CD4-positive, alpha-beta memory T cell (primary cell): ENCODE measurements around the gene EVL. TPM values are rescaled to one million over a fixed set of nuclear protein-coding genes. Genes with fewer than 3 reads are reported as not detected.

ENCODE experiments used
- CTCF ChIA-PET: fragments of 350-600 bp; sonication (Branson Sonifier 250); formaldehyde crosslinking; loops from one replicate; lab custom pipeline; 2021; ENCODE audit warnings: inconsistent platforms; ENCODE audit not compliant: partially characterized antibody; lab: Charles Lee
- POLR2A ChIA-PET: fragments of 350-600 bp; sonication (Branson Sonifier 250); formaldehyde crosslinking; loops from one replicate; lab custom pipeline; 2021; ENCODE audit not compliant: partially characterized antibody; lab: Charles Lee
- DNase-seq, 5 donors: peaks; one replicate each; pipeline versions ENCODE4 v3.0.0 to v3.0.0-alpha.2; 2020 to 2022; ENCODE audit warnings: mixed read lengths in 1 of 5
- H3K27ac ChIP-seq: one replicate; pipeline ENCODE4 v1.7.0; 2013; ENCODE audit warnings: low read depth, low read length
- H3K27me3 ChIP-seq: 2 replicates; pipeline ENCODE4 v1.7.0; 2013; ENCODE audit warnings: mild to moderate bottlenecking, low read length, moderate library complexity; ENCODE audit not compliant: insufficient read depth
- H3K36me3 ChIP-seq: 2 replicates; pipeline ENCODE4 v1.7.0; 2013; ENCODE audit warnings: mild to moderate bottlenecking, low read length, moderate library complexity; ENCODE audit not compliant: insufficient read depth
- H3K4me1 ChIP-seq: 2 replicates; pipeline ENCODE4 v1.7.0; 2013; ENCODE audit warnings: mild to moderate bottlenecking, low read length, moderate library complexity; ENCODE audit not compliant: insufficient read depth
- H3K4me3 ChIP-seq, 2 donors: one replicate each; pipeline ENCODE4 v1.7.0; 2013; ENCODE audit warnings: low read length in 2 of 2, mild to moderate bottlenecking in 1 of 2
- H3K9me3 ChIP-seq, 2 donors: one replicate each; pipeline ENCODE4 v1.7.0; 2013; ENCODE audit warnings: low read length in 2 of 2, control low read depth in 1 of 2; ENCODE audit not compliant: control insufficient read depth in 1 of 2
- H3K27ac Mint-ChIP-seq, 7 donors: one replicate each; pipeline ENCODE4 v1.8.0; 2020 to 2021; ENCODE audit warnings: mixed read lengths in 7 of 7, mild to moderate bottlenecking in 6 of 7, inconsistent platforms in 3 of 7, moderate library complexity in 3 of 7
- H3K27me3 Mint-ChIP-seq, 2 donors: one replicate each; pipeline ENCODE4 v1.8.0; 2020 to 2021; ENCODE audit warnings: mixed read lengths in 2 of 2
- H3K36me3 Mint-ChIP-seq, 2 donors: one replicate each; pipeline ENCODE4 v1.8.0; 2020 to 2021; ENCODE audit warnings: mixed read lengths in 2 of 2, inconsistent platforms in 1 of 2, mild to moderate bottlenecking in 1 of 2
- H3K4me1 Mint-ChIP-seq, 4 donors: one replicate each; pipeline ENCODE4 v1.8.0; 2020 to 2021; ENCODE audit warnings: mixed read lengths in 4 of 4, mild to moderate bottlenecking in 1 of 4
- H3K4me3 Mint-ChIP-seq, 8 donors: one replicate each; pipeline ENCODE4 v1.8.0; 2020 to 2021; ENCODE audit warnings: mixed read lengths in 8 of 8, mild to moderate bottlenecking in 7 of 8, moderate library complexity in 6 of 8, inconsistent platforms in 3 of 8
- H3K9me3 Mint-ChIP-seq, 8 donors: one replicate each; pipeline ENCODE4 v1.8.0; 2020 to 2021; ENCODE audit warnings: mixed read lengths in 8 of 8, mild to moderate bottlenecking in 5 of 8, inconsistent platforms in 3 of 8, moderate library complexity in 1 of 8
- intact Hi-C: fragments of 100-400 bp; cut with micrococcal nuclease; formaldehyde crosslinking; loops from one replicate; pipeline ENCODE4 v1.15.1; 2023
- polyA plus RNA-seq, 2 donors: library from polyadenylated mRNA; unstranded; fragments of 300-500 nt; fragmentation: Illumina TruSeq; gene quantifications; one replicate each; pipeline ENCODE4 v1.2.3, GENCODE V29; 2021
- total RNA-seq, 2 experiments: library from RNA; stranded (reverse); gene quantifications; one replicate each; pipeline ENCODE4 v1.2.3, GENCODE V29; 2021

The EVL gene
- total and polyA plus RNA-seq, 4 experiments from 2014 or later, result 81.8 to 1,352 (median 717) TPM

DNA sequence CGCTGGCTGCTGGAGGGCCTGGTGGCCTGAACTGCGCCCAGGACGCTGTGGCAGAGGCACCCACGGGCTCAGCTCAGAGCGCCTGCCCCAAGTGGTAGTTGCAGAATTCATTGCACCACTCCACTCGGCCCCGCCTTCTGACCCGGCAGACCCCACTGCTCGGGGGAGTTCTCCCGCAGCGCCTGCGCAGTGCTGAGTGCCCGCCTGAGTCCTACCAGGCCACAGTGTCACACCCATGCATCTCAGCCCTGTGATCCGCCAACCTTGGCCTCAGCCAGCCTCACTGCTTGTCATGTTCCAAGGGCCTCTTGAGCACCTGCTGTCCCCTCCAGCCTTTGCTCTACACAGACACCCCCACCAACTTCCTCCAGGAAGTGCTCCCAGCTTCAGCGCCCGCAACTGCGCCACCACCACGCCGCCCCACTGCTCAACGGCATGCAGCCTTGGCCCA is 82.0 kb downstream of the EVL start:
- Mint-ChIP-seq H3K27ac (peak overlapping the region; percentile 73 to 96 (median 88)), H3K4me1 (peaks cover 7 to 36% (median 20%) of the 10 kb centered on the region in 4 donors), H3K36me3 (peaks cover 5 to 13% of the 10 kb centered on the region in 2 donors), H3K27me3 (no peaks in the 10 kb centered on the region), H3K4me3 (peak overlapping the region; percentile 54 to 79 (median 74)), H3K9me3 (peaks cover 0 to 7% (median 0%) of the 10 kb centered on the region in 8 donors)
- intact Hi-C loops, result loop anchor here (1.0 to 10.0 kb wide), 3 partner anchors 46 to 165 kb away; no protein-coding TSS in a partner anchor
- no peak overlapping the region for H3K27ac ChIP-seq
- no peaks in the 10 kb centered on the region for H3K27me3 ChIP-seq
- no peaks in the 10 kb centered on the region for H3K9me3 ChIP-seq
- no peak overlapping the region for H3K4me3 ChIP-seq
- peaks cover 28% of the 10 kb centered on the region for H3K4me1 ChIP-seq
- DNase-seq, result peak; percentile 61 to 82 (median 73)
- CTCF ChIA-PET, result interaction anchor here (1.4 to 3.2 kb wide), 4 partner anchors 9 to 100 kb away, joined by 3 to 15 read pairs (median 4); no protein-coding TSS in a partner anchor
- H3K36me3 ChIP-seq, result peaks cover 17% of the 10 kb centered on the region
- POLR2A ChIA-PET, result interaction anchor here (0.6 to 5.8 kb wide), 9 partner anchors 9 to 80 kb away, joined by 3 to 51 read pairs (median 6); partner anchors contain the start of genes DEGS2 and EVL

- Histone ChIP-seq H3K27ac (no peak overlapping the region), H3K9me3 (no peaks in the 10 kb centered on the region), H3K27me3 (no peaks in the 10 kb centered on the region), H3K36me3 (peaks cover 12% of the 10 kb centered on the region), H3K4me1 (peaks cover 28% of the 10 kb centered on the region), H3K4me3 (no peak overlapping the region)
- peak overlapping the region in 6 of 7 donors; percentile 60 to 94 (median 79) for H3K27ac Mint-ChIP-seq
- H3K27me3 Mint-ChIP-seq, result no peaks in the 10 kb centered on the region
- CTCF ChIA-PET, result interaction anchor here (0.9 to 3.2 kb wide), 5 partner anchors 9 to 99 kb away, joined by 3 to 15 read pairs (median 4); no protein-coding TSS in a partner anchor
- intact Hi-C loops, result loop anchor here (1.0 to 10.0 kb wide), 3 partner anchors 45 to 166 kb away; no protein-coding TSS in a partner anchor
- H3K9me3 Mint-ChIP-seq, result peaks cover 0 to 8% (median 0%) of the 10 kb centered on the region in 8 donors
- H3K4me3 Mint-ChIP-seq, result peak overlapping the region; percentile 6 to 82 (median 54)
- H3K36me3 Mint-ChIP-seq, result peaks cover 3 to 8% of the 10 kb centered on the region in 2 donors
- POLR2A ChIA-PET, result interaction anchor here (0.6 to 5.8 kb wide), 8 partner anchors 10 to 80 kb away, joined by 3 to 51 read pairs (median 8); partner anchors contain the start of genes DEGS2 and EVL
- H3K4me1 Mint-ChIP-seq, result peaks cover 7 to 33% (median 20%) of the 10 kb centered on the region in 4 donors
- no peak for DNase-seq
These were observed 82.7 kb downstream of the EVL start for GRCh38 chr14:100147691-100148464.

- Histone ChIP-seq H3K4me1 (peaks cover 28% of the 10 kb centered on the region), H3K27ac (no peak overlapping the region), H3K27me3 (no peaks in the 10 kb centered on the region), H3K36me3 (peaks cover 2% of the 10 kb centered on the region), H3K9me3 (no peaks in the 10 kb centered on the region), H3K4me3 (no peak overlapping the region)
- ChIA-PET POLR2A (interaction anchor here (1.1 to 5.8 kb wide), 4 partner anchors 17 to 81 kb away, joined by 3 to 51 read pairs (median 4); partner anchors contain the start of gene EVL), CTCF (interaction anchor here (0.9 to 1.6 kb wide), 2 partner anchors 7 to 23 kb away, joined by 3 to 4 read pairs; no protein-coding TSS in a partner anchor)
- H3K4me3 Mint-ChIP-seq, result peak overlapping the region in 1 of 8 donors; percentile 32
- peaks cover 0 to 13% (median 0%) of the 10 kb centered on the region in 8 donors for H3K9me3 Mint-ChIP-seq
- peak overlapping the region in 2 of 7 donors; percentile 84 to 88 for H3K27ac Mint-ChIP-seq
- DNase-seq, result no peak
- H3K27me3 Mint-ChIP-seq, result no peaks in the 10 kb centered on the region
- intact Hi-C loops, result loop anchor here (10.0 kb wide), 1 partner anchor 96 kb away; no protein-coding TSS in a partner anchor
- H3K4me1 Mint-ChIP-seq, result peaks cover 7 to 33% (median 20%) of the 10 kb centered on the region in 4 donors
- H3K36me3 Mint-ChIP-seq, result peaks cover 0 to 3% of the 10 kb centered on the region in 2 donors
These were observed 83.9 kb downstream of the EVL start for GRCh38 chr14:100148837-100149731.

DNA sequence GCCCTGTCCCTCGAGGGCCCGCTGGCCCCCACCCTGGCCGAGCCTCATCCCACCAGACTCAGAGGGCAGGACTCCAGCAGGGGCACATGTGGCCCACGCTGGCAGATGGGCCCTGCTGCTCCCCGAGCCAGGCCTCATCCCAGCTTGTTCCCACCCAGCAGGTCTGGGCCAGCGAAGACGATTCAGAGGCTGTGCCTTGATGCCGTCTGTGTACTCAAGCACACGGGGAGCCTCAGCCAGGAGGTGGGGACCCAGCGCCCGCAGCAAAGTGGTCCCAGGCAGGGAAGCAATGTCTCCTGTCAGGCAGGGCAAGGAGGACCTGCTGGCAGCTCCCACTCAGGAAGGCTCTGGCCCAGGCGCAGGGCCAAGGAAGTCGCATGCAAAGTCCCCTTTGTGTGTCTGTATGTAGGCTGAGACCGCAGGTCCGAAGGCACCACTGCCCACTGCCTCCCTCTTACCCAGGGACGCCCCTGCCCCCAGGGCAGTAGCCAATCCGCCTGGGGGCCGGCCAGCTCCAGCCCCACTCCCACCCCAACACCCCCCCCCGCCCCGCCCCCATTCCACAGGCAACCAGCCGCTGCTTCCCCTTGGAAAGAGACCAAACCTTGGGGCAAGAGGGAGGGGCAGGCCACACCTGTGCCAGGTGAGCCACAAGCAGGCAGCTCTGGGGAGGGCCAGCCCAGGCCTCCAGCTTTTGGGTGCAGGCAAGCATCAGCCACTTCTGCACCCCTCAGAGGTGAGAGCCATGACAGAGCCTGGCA is 84.8 kb downstream of the EVL start:
- CTCF ChIA-PET, result no interaction called here
- intact Hi-C loops, result loop anchor here (10.0 kb wide), 1 partner anchor 95 kb away; no protein-coding TSS in a partner anchor

GRCh38 chr14:100150932-100151587 is 85.8 kb downstream of the EVL start:
- no peak overlapping the region for H3K27ac ChIP-seq
- ChIA-PET POLR2A (interaction anchor here (0.5 to 3.1 kb wide), 3 partner anchors 7 to 132 kb away, joined by 3 to 8 read pairs (median 3); no protein-coding TSS in a partner anchor), CTCF (interaction anchor here (1.1 to 1.2 kb wide), 2 partner anchors 94 to 168 kb away, joined by 3 read pairs; no protein-coding TSS in a partner anchor)
- intact Hi-C loops, result no loop called here
- H3K27me3 Mint-ChIP-seq, result peaks cover 0 to under 1% of the 10 kb centered on the region in 2 donors
- peaks cover 0 to 21% (median 6%) of the 10 kb centered on the region in 8 donors for H3K9me3 Mint-ChIP-seq
- H3K4me3 Mint-ChIP-seq, result peak overlapping the region in 1 of 8 donors; percentile 17
- H3K36me3 Mint-ChIP-seq, result peaks cover 4 to 5% of the 10 kb centered on the region in 2 donors
- H3K4me1 ChIP-seq, result peaks cover 24% of the 10 kb centered on the region
- peaks cover 7 to 32% (median 20%) of the 10 kb centered on the region in 4 donors for H3K4me1 Mint-ChIP-seq
- H3K9me3 ChIP-seq, result peaks cover 0 to 11% of the 10 kb centered on the region in 2 donors
- no peaks in the 10 kb centered on the region for H3K27me3 ChIP-seq
- no peaks in the 10 kb centered on the region for H3K36me3 ChIP-seq
- no peak for DNase-seq
- H3K4me3 ChIP-seq, result no peak overlapping the region
- H3K27ac Mint-ChIP-seq, result peak overlapping the region in 1 of 7 donors; percentile 77

More for the DNA sequence above, 84.8 kb downstream of the EVL start:
- Histone ChIP-seq H3K9me3 (peaks cover 0 to 9% of the 10 kb centered on the region in 2 donors), H3K4me1 (peaks cover 25% of the 10 kb centered on the region), H3K36me3 (no peaks in the 10 kb centered on the region), H3K27me3 (no peaks in the 10 kb centered on the region), H3K27ac (no peak overlapping the region), H3K4me3 (no peak overlapping the region)
- DNase-seq, result no peak
- POLR2A ChIA-PET, result interaction anchor here (1.3 kb wide), 1 partner anchor 43 kb away, joined by 4 read pairs; no protein-coding TSS in a partner anchor
- no peak overlapping the region for H3K4me3 Mint-ChIP-seq
- H3K4me1 Mint-ChIP-seq, result peaks cover 7 to 33% (median 20%) of the 10 kb centered on the region in 4 donors
- H3K36me3 Mint-ChIP-seq, result peaks cover 2% of the 10 kb centered on the region in 2 donors
- H3K27ac Mint-ChIP-seq, result peak overlapping the region in 1 of 7 donors; percentile 65
- no peaks in the 10 kb centered on the region for H3K27me3 Mint-ChIP-seq
- H3K9me3 Mint-ChIP-seq, result peaks cover 0 to 17% (median 3%) of the 10 kb centered on the region in 8 donors
